Stromal cell of bone marrow (primary cell): ENCODE data around the gene TRIM71.

Experiments
- DNase-seq: peaks from one replicate; pipeline ENCODE4 v3.0.0-alpha.2; 2012; ENCODE audit warnings: low read depth

Gene TRIM71

GRCh38 chr3:32866533-32866932, 48.7 kb downstream of the TRIM71 start:
- DNase-seq, result no peak

- DNase-seq, result no peak
Measured at GRCh38 chr3:32867954-32868353, 50.2 kb downstream of the TRIM71 start.

- DNase-seq, result no peak
Measured at GRCh38 chr3:32868719-32869512, 51.1 kb downstream of the TRIM71 start.

- DNase-seq, result no peak
Measured at GRCh38 chr3:32869513-32870047, 51.8 kb downstream of the TRIM71 start.

GRCh38 chr3:32870373-32871095, 52.7 kb downstream of the TRIM71 start:
- no peak for DNase-seq

- DNase-seq, result no peak
Measured at GRCh38 chr3:32871273-32871672, 53.5 kb downstream of the TRIM71 start.

GRCh38 chr3:32872487-32873382, 54.9 kb downstream of the TRIM71 start:
- peak; percentile 8 for DNase-seq

GRCh38 chr3:32873531-32874130, 55.8 kb downstream of the TRIM71 start:
- no peak for DNase-seq

GRCh38 chr3:32876920-32877319, 59.1 kb downstream of the TRIM71 start:
- DNase-seq, result no peak

GRCh38 chr3:32877598-32877997, 59.8 kb downstream of the TRIM71 start:
- no peak for DNase-seq

- no peak for DNase-seq
Measured at GRCh38 chr3:32880225-32880624, 62.4 kb downstream of the TRIM71 start.

- no peak for DNase-seq
Measured at GRCh38 chr3:32881624-32882023, 63.8 kb downstream of the TRIM71 start.

- DNase-seq, result no peak
Measured at GRCh38 chr3:32882189-32882588, 64.4 kb downstream of the TRIM71 start.

GRCh38 chr3:32882603-32883025, 64.8 kb downstream of the TRIM71 start:
- no peak for DNase-seq

GRCh38 chr3:32883817-32884216, 66.0 kb downstream of the TRIM71 start:
- no peak for DNase-seq

GRCh38 chr3:32884591-32884990, 66.8 kb downstream of the TRIM71 start:
- no peak for DNase-seq

GRCh38 chr3:32885283-32885901, 67.6 kb downstream of the TRIM71 start:
- no peak for DNase-seq

- DNase-seq, result no peak
Measured at GRCh38 chr3:32886296-32886695, 68.5 kb downstream of the TRIM71 start.

GRCh38 chr3:32886911-32887310, 69.1 kb downstream of the TRIM71 start:
- DNase-seq, result no peak

- DNase-seq, result no peak
Measured at GRCh38 chr3:32888739-32889138, 70.9 kb downstream of the TRIM71 start.
